HG03045 (cell line): ENCODE results near the gene PAM16.
"Not testable (repeated sequence)": the region's sequence is repeated elsewhere in the genome, so short reads cannot be mapped to it uniquely, and the experiment has no call there.

Experiments used
- ATAC-seq: cut with Tn5 transposase; IDR thresholded peaks from one replicate; pipeline ENCODE4 v1.9.1; 2021; ENCODE audit warnings: mild to moderate bottlenecking, moderate library complexity; ENCODE audit not compliant: unreplicated experiment

PAM16 gene

GRCh38 chr16:4354512-4355409 lies 3.6 kb upstream of the PAM16 start:
- ATAC-seq: no peak

- no peak for ATAC-seq
These were observed 2.6 kb upstream of the PAM16 start for GRCh38 chr16:4353675-4354074.

GRCh38 chr16:4352843-4353242 lies 1.7 kb upstream of the PAM16 start:
- no peak for ATAC-seq

- no peak for ATAC-seq
These were observed 759 bp upstream of the PAM16 start for GRCh38 chr16:4351880-4352279.

GRCh38 chr16:4350365-4350786 lies 745 bp downstream of the PAM16 start:
- no peak for ATAC-seq

- no peak for ATAC-seq
These were observed 1.8 kb downstream of the PAM16 start for GRCh38 chr16:4349332-4349731.

- no peak for ATAC-seq
These were observed 3.2 kb downstream of the PAM16 start for GRCh38 chr16:4347765-4348509.

- no peak for ATAC-seq
These were observed 4.1 kb downstream of the PAM16 start for GRCh38 chr16:4347010-4347409.

- ATAC-seq: no peak
These were observed 5.0 kb downstream of the PAM16 start for GRCh38 chr16:4345836-4346781.

GRCh38 chr16:4344983-4345835 lies 5.9 kb downstream of the PAM16 start:
- no peak for ATAC-seq

- ATAC-seq: not testable (repeated sequence)
These were observed 6.7 kb downstream of the PAM16 start for GRCh38 chr16:4344300-4344982.

- ATAC-seq: no peak
These were observed 8.0 kb downstream of the PAM16 start for GRCh38 chr16:4342866-4343744.

- ATAC-seq: no peak
These were observed 9.9 kb downstream of the PAM16 start for GRCh38 chr16:4341250-4341649.

- no peak for ATAC-seq
These were observed 10.7 kb downstream of the PAM16 start for GRCh38 chr16:4340443-4340842.

GRCh38 chr16:4339909-4340308 lies 11.2 kb downstream of the PAM16 start:
- ATAC-seq: no peak

GRCh38 chr16:4339455-4339854 lies 11.7 kb downstream of the PAM16 start:
- ATAC-seq: no peak

GRCh38 chr16:4338712-4339299 lies 12.3 kb downstream of the PAM16 start:
- no peak for ATAC-seq

- ATAC-seq: no peak
These were observed 13.0 kb downstream of the PAM16 start for GRCh38 chr16:4338125-4338582.
